AG09309 (cell line): ENCODE measurements around the gene NPPB.
"Not testable (repeated sequence)": the region's sequence is repeated elsewhere in the genome, so short reads cannot be mapped to it uniquely, and the experiment has no call there.

ENCODE experiments used
- DNase-seq: peaks from one replicate; pipeline ENCODE4 v3.0.0-alpha.2; 2010; ENCODE audit warnings: low read depth
- H3K4me3 ChIP-seq: 2 replicates; pipeline ENCODE4 v1.5.1; 2011; ENCODE audit warnings: mild to moderate bottlenecking, low read depth, low read length, moderate library complexity; ENCODE audit not compliant: control insufficient read depth
- CTCF ChIP-seq: IDR thresholded peaks from 2 replicates; pipeline ENCODE4 v1.5.1; 2011; ENCODE audit warnings: mild to moderate bottlenecking, low read depth, low read length, inconsistent platforms; ENCODE audit not compliant: insufficient read depth, control insufficient read depth; ENCODE audit errors: missing control alignments

The NPPB gene

GRCh38 chr1:11858613-11858967 lies at the start of gene NPPB:
TSS of gene NPPB (minus strand) at chr1:11858945. CDS start at chr1:11858833, 112 bp downstream.
- no peak within 1 kb of the TSS for H3K4me3 ChIP-seq
- DNase-seq = no peak

GRCh38 chr1:11908095-11908675 lies 49.4 kb upstream of the NPPB start:
- peak overlapping the region; percentile 41 for H3K4me3 ChIP-seq
- DNase-seq = peak; percentile 97
- TF ChIP-seq CTCF = no peak

More at GRCh38 chr1:11858613-11858967, at the start of gene NPPB:
- TF ChIP-seq CTCF = no peak

GRCh38 chr1:11907275-11908094 lies 48.7 kb upstream of the NPPB start:
- H3K4me3 ChIP-seq = no peak overlapping the region
- peak; percentile 46 for TF ChIP-seq CTCF
- DNase-seq = peak; percentile 79

- TF ChIP-seq CTCF = no peak
- no peak overlapping the region for H3K4me3 ChIP-seq
- no peak for DNase-seq
These were observed 48.1 kb upstream of the NPPB start for GRCh38 chr1:11906870-11907269.

- no peak for DNase-seq
- no peak for TF ChIP-seq CTCF
- no peak overlapping the region for H3K4me3 ChIP-seq
These were observed 46.2 kb upstream of the NPPB start for GRCh38 chr1:11904978-11905377.

GRCh38 chr1:11904156-11904555 lies 45.4 kb upstream of the NPPB start:
- not testable (repeated sequence) for H3K4me3 ChIP-seq, DNase-seq

- no peak for DNase-seq
- no peak overlapping the region for H3K4me3 ChIP-seq
- no peak for TF ChIP-seq CTCF
These were observed 44.5 kb upstream of the NPPB start for GRCh38 chr1:11903210-11903609.

- H3K4me3 ChIP-seq, DNase-seq: not testable (repeated sequence)
These were observed 42.7 kb upstream of the NPPB start for GRCh38 chr1:11901446-11901845.
